BLaER1 (cell line): ENCODE measurements around the gene CERK.
A peak's percentile ranks its signal among the peaks of the same experiment; 100 is the strongest.

ENCODE experiments used
- H3K27ac ChIP-seq: shearing (Covaris generic); formaldehyde crosslinking; 2 replicates; pipeline ENCODE4 v1.8.1; 2022
- H3K27me3 ChIP-seq: shearing (Covaris generic); formaldehyde crosslinking; 2 replicates; pipeline ENCODE4 v1.8.1; 2022
- H3K36me3 ChIP-seq: shearing (Covaris generic); formaldehyde crosslinking; 2 replicates; pipeline ENCODE4 v1.8.1; 2022
- H3K4me1 ChIP-seq: shearing (Covaris generic); formaldehyde crosslinking; 2 replicates; pipeline ENCODE4 v1.8.1; 2022
- H3K4me2 ChIP-seq: shearing (Covaris generic); formaldehyde crosslinking; 2 replicates; pipeline ENCODE4 v1.8.1; 2022
- H3K4me3 ChIP-seq: shearing (Covaris generic); formaldehyde crosslinking; 2 replicates; pipeline ENCODE4 v1.8.1; 2022
- H3K9ac ChIP-seq: shearing (Covaris generic); formaldehyde crosslinking; 2 replicates; pipeline ENCODE4 v1.8.1; 2022
- H3K9me3 ChIP-seq: shearing (Covaris generic); formaldehyde crosslinking; 2 replicates; pipeline ENCODE4 v1.8.1; 2022
- H4K20me1 ChIP-seq: shearing (Covaris generic); formaldehyde crosslinking; 2 replicates; pipeline ENCODE4 v1.8.1; 2022
- Cebpa-rat ChIP-seq: shearing (Covaris generic); IDR thresholded peaks from 2 replicates; pipeline ENCODE4 v1.8.1; 2022

The CERK gene

DNA sequence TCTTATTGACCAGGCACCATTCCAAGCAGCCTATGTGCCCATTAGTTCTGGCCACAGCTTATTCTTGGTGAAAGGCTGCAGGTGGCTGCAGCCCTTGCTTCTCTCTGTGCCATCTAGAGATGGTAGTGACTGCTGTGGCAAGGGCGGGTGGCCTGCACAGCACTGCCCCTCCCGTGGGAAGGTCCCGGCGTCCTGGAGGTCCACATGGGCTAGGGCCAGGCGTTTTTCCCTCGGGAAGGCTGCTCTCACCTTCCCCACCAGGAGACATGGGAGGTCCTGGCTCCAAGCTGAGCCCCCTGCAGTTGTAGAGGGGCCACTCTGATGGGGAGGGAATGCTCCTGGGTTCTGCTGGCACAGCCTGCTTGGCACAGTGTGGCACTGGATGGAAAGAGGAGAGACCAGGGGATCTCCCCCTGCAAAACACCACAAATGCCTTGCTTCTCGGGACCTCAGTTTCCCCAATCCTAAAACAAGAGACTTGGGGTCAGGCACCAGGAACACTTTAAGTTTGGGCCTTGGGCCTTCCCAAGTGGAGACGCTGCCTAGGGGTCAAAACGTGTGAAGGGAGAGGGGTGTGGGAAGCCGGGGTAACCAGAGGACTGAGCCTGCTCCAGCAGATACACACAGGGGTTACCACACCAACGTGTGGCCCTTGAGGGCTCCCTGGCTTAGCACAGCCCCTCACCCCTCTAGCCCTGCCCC is 14.4 kb upstream of the CERK start:
- H3K4me2 ChIP-seq: no peak overlapping the region

DNA sequence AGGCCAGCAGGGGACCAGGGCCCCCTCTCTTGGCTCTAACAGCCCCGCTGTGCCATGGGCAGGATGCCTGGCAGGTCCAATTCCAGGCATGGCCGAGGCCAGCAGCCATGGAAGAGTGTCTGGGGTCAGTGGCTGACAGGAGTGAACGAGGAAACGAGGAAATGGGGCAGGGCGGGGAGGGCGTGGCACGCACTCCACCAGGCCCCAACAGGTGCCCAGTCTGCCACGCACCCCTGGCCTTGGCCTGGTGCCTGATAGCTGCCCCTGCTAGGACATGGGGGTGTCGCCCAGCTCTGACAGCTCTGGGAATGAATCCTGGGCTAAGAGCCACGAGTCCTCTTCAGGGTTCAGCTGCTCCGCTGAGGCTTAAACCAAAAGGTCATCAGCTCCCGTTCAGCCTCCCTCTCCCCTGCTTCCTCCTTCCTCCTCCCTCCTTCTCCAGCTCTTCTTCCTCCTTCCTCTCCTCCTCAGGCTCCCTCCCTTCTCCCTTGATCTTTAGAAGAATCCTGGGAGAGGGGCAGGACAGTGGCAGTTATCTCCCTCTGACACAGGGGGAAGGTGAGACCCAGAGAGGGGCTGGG is 12.9 kb upstream of the CERK start:
- Histone ChIP-seq H3K4me2 (peak overlapping the region; percentile 73), H3K4me1 (peaks cover 63% of the 10 kb centered on the region), H3K27ac (peak overlapping the region; percentile 88), H3K4me3 (no peak overlapping the region), H3K27me3 (no peaks in the 10 kb centered on the region), H3K9me3 (peaks cover 20% of the 10 kb centered on the region), H3K9ac (no peak overlapping the region), H3K36me3 (peaks cover 5% of the 10 kb centered on the region; the same call in 1 of the 2 replicates), H4K20me1 (no peaks in the 10 kb centered on the region)
- TF ChIP-seq Cebpa-rat: no peak

More for the DNA sequence above, 14.4 kb upstream of the CERK start:
- no peak overlapping the region for H3K9ac ChIP-seq
- no peak for TF ChIP-seq Cebpa-rat
- no peak overlapping the region for H3K27ac ChIP-seq
- peaks cover 74% of the 10 kb centered on the region for H3K4me1 ChIP-seq
- H3K9me3 ChIP-seq: peaks cover 29% of the 10 kb centered on the region
- no peak overlapping the region for H3K4me3 ChIP-seq
- H3K36me3 ChIP-seq: peaks cover 10% of the 10 kb centered on the region; the same call in 1 of the 2 replicates
- no peaks in the 10 kb centered on the region for H3K27me3 ChIP-seq
- H4K20me1 ChIP-seq: no peaks in the 10 kb centered on the region

GRCh38 chr22:46750530-46750800 is 12.4 kb upstream of the CERK start:
- Histone ChIP-seq H3K36me3 (peaks cover under 1% of the 10 kb centered on the region; the same call in 1 of the 2 replicates), H3K9me3 (peaks cover 15% of the 10 kb centered on the region), H3K27ac (peak overlapping the region; percentile 88), H3K4me3 (no peak overlapping the region), H3K9ac (peak overlapping the region; percentile 65), H3K4me2 (peak overlapping the region; percentile 73), H4K20me1 (no peaks in the 10 kb centered on the region), H3K4me1 (peaks cover 63% of the 10 kb centered on the region), H3K27me3 (no peaks in the 10 kb centered on the region)
- TF ChIP-seq Cebpa-rat: no peak

DNA sequence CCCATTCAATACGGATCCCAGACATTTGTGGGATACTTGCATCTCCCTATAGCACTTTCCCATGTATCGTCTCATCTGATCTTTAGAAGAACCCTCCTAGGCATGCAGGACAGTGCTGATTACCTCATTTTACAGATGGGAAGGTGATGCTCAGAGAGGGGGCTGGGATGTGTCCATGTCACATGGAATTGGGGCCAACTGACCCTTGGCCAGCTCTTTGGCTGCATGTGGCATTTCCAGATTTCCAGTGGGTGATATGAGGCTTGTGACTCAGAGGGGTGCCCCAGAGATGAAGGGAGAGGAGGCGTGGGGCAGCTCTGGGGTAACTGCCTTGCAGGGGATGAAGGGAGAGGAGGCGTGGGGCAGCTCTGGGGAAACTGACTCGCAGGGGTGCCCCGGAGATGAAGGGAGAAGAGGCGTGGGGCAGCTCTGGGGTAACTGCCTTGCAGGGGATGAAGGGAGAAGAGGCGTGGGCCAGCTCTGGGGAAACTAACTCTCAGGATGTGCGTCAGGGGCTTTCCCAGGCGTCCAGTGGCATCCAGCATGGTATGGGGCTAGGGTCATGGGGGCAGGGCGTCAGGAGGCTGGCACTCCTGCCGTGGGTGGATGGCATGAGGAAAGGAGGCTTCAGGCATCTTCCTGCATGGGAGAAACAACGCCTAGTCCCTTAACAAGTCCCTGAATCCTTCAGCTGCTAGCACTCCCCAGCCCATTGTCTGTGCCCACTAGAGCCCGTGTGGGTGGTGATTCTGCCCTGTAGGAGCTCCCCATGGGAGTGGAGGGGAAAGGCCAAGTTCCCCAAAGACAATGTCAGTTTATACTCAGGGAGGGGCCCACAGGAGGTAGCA is 11.9 kb upstream of the CERK start:
- Histone ChIP-seq H4K20me1 (no peaks in the 10 kb centered on the region), H3K27ac (peak overlapping the region; percentile 88), H3K27me3 (no peaks in the 10 kb centered on the region), H3K36me3 (no peaks in the 10 kb centered on the region), H3K4me2 (peak overlapping the region; percentile 73), H3K9ac (peak overlapping the region; percentile 65), H3K4me3 (peak overlapping the region; percentile 17; the same call in 1 of the 2 replicates), H3K4me1 (peaks cover 63% of the 10 kb centered on the region), H3K9me3 (peaks cover 10% of the 10 kb centered on the region)
- no peak for TF ChIP-seq Cebpa-rat

- Histone ChIP-seq H3K9ac (peak overlapping the region; percentile 65), H3K4me2 (peak overlapping the region; percentile 73), H4K20me1 (no peaks in the 10 kb centered on the region), H3K4me1 (peaks cover 59% of the 10 kb centered on the region), H3K9me3 (peaks cover 2% of the 10 kb centered on the region; the same call in 1 of the 2 replicates), H3K4me3 (peak overlapping the region; percentile 17; the same call in 1 of the 2 replicates), H3K27ac (peak overlapping the region; percentile 88), H3K27me3 (no peaks in the 10 kb centered on the region), H3K36me3 (no peaks in the 10 kb centered on the region)
- no peak; the same call in 1 of the 2 replicates for TF ChIP-seq Cebpa-rat
These were observed 11.0 kb upstream of the CERK start for GRCh38 chr22:46748908-46749675.

DNA sequence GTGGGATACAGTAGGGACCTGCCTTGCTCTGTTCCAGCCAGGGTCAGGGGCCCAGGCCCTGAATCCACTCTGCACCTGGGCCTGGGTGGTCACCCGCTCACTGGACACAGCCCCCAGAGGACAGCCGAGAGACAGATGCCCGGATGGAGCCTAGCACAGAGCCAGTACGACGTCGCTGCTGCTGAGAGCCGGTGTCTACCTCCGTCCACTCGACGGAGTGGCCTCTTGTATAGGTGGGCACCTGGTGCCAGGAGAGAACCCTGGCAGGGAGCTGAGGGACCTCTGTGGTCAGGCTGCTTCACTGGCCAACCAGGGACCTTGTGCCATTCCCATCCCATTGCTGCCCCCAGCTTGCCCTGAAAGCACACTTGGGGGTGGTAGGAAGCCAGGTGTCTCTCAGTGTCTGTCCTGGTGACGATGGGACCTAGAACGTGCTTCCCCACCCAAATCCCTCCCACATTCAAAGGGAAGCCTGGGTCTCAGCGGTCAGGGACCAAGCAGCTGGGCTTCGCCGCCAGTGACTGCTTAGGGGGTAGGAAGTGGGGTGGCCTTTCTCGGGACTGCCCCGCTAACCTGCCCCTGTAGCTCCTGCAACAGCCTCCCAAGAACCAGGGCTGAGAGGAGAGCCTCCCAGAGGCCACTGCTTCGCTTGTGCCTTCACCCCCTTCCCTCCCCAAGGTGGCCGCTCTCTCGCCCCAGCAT is 10.3 kb upstream of the CERK start:
- H3K9ac ChIP-seq: peak overlapping the region; percentile 65
- H3K27ac ChIP-seq: peak overlapping the region; percentile 88

GRCh38 chr22:46747646-46748045 is 9.6 kb upstream of the CERK start:
- peak overlapping the region; percentile 88 for H3K27ac ChIP-seq
- H3K9ac ChIP-seq: no peak overlapping the region
- no peaks in the 10 kb centered on the region for H3K36me3 ChIP-seq
- H3K4me2 ChIP-seq: peak overlapping the region; percentile 73
- H3K4me1 ChIP-seq: peaks cover 49% of the 10 kb centered on the region
- no peak overlapping the region for H3K4me3 ChIP-seq
- H4K20me1 ChIP-seq: no peaks in the 10 kb centered on the region
- TF ChIP-seq Cebpa-rat: no peak
- no peaks in the 10 kb centered on the region for H3K27me3 ChIP-seq
- 0 out of 2 replicates have a peak, but pooled peaks cover 9% of the 10 kb centered on the region for H3K9me3 ChIP-seq

More for the DNA sequence above, 10.3 kb upstream of the CERK start:
- Histone ChIP-seq H3K27me3 (no peaks in the 10 kb centered on the region), H3K36me3 (no peaks in the 10 kb centered on the region), H3K4me1 (peaks cover 51% of the 10 kb centered on the region), H4K20me1 (no peaks in the 10 kb centered on the region), H3K4me2 (peak overlapping the region; percentile 73), H3K9me3 (peaks cover 2% of the 10 kb centered on the region; the same call in 1 of the 2 replicates), H3K4me3 (no peak overlapping the region; the same call in 1 of the 2 replicates)
- no peak for TF ChIP-seq Cebpa-rat

- Histone ChIP-seq H3K4me1 (peaks cover 43% of the 10 kb centered on the region), H4K20me1 (no peaks in the 10 kb centered on the region), H3K4me3 (no peak overlapping the region), H3K27me3 (no peaks in the 10 kb centered on the region), H3K9me3 (0 out of 2 replicates have a peak, but pooled peaks cover 9% of the 10 kb centered on the region), H3K27ac (no peak overlapping the region), H3K4me2 (no peak overlapping the region), H3K36me3 (no peaks in the 10 kb centered on the region), H3K9ac (no peak overlapping the region)
- no peak for TF ChIP-seq Cebpa-rat
These were observed 8.6 kb upstream of the CERK start for GRCh38 chr22:46746620-46747019.

GRCh38 chr22:46746192-46746591 is 8.1 kb upstream of the CERK start:
- no peak for TF ChIP-seq Cebpa-rat
- H4K20me1 ChIP-seq: no peaks in the 10 kb centered on the region

More at GRCh38 chr22:46746192-46746591, 8.1 kb upstream of the CERK start:
- no peaks in the 10 kb centered on the region for H3K36me3 ChIP-seq
- H3K4me3 ChIP-seq: no peak overlapping the region
- H3K9me3 ChIP-seq: 0 out of 2 replicates have a peak, but pooled peaks cover 9% of the 10 kb centered on the region
- no peaks in the 10 kb centered on the region for H3K27me3 ChIP-seq
- H3K4me2 ChIP-seq: no peak overlapping the region
- H3K4me1 ChIP-seq: peaks cover 40% of the 10 kb centered on the region
- no peak overlapping the region for H3K9ac ChIP-seq
- no peak overlapping the region for H3K27ac ChIP-seq
